ENCODE measurements around the gene SERINC2. TPM values are rescaled to one million over a fixed set of nuclear protein-coding genes. Genes with fewer than 3 reads are reported as not detected.

SERINC2 gene
- total RNA-seq, 2 donors from 2014 or later: 0.19 to 0.56 TPM

DNA sequence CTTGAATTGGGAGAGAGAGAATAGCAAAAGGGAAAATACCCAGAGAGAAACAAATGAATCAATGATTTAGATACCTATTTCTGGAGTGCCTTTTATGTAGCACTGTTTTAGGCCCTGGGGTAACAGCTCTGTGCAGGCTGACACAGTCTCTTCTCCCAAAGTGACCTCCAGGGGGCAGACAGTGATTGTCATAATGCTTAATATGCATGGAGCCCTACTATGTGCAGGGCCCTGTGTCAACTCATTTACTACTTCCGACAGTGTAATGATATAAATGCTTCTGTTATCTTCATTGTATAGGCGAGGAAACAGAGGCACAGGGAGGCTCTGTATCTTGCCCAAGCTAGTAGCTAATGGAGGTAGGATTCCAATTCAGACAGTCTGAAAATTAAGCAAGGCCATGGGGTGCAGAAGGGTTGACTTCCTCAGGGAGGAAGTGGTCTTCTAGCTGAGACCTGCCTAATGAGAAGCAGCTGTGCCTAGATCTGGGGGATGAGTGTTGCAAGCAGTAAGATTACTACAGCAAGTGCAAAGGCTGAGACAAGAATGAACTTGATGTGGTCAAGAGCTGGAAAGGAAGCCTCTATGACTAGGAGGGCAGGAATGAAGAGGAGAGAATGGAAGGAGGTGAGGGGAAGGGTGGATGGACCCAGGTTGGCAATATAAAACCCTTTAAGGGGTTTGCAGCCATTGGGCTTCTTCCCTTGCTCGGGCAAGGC lies 16.2 kb upstream of the SERINC2 start:
- H3K36me3 Mint-ChIP-seq: no peaks in the 10 kb centered on the region
- H3K4me3 Mint-ChIP-seq: no peak overlapping the region
- no peaks in the 10 kb centered on the region for H3K9me3 Mint-ChIP-seq
- H3K4me1 Mint-ChIP-seq (ENCODE audit: low read depth in 2 of 2): peaks cover 13 to 26% of the 10 kb centered on the region in 2 donors
- H3K27me3 Mint-ChIP-seq: no peaks in the 10 kb centered on the region
- DNase-seq (ENCODE audit: low spot score) (no peak), ATAC-seq (peak; percentile 13 to 36)
- H3K27ac Mint-ChIP-seq: no peak overlapping the region

DNA sequence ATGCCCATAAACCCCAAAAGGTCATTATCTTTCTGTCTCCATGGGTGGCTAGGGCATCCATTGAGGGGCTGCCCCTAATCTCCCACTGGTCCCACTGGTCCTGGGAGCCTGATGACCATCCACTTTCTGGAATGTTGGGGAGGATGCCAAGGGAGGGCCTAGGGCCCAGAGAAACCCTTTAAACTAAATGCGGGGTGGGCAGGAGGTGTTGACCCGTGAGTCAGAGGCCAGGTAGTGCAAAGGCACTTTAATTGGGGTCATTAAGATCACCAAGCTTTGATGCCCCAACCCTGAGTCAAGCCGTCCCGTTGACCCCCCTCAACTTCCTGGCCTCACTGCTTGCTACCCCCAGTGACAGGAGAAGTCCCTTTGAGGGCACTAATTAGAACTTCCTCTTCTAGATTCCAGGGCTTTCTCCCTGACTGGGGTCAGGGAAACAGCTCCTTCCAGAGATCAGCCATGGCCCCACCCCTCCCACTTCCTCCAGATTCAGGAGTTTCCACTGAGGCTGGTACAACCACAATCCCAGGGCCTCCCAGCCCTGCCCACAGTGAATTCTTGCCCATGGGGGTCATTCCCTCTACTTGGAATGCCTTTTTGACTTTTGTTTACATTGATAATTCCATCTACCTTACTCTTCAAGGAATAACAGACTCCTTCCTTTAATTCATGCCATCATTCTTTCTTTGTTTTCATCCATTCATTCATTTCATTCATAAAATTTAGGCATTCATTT lies 15.5 kb upstream of the SERINC2 start:
- Mint-ChIP-seq H3K4me1 (ENCODE audit: low read depth in 2 of 2) (peaks cover 13 to 26% of the 10 kb centered on the region in 2 donors), H3K4me3 (no peak overlapping the region), H3K27ac (peak overlapping the region in 1 of 2 donors; percentile 2), H3K36me3 (no peaks in the 10 kb centered on the region), H3K9me3 (no peaks in the 10 kb centered on the region), H3K27me3 (no peaks in the 10 kb centered on the region)
- ATAC-seq (no peak), DNase-seq (ENCODE audit: low spot score) (no peak)

DNA sequence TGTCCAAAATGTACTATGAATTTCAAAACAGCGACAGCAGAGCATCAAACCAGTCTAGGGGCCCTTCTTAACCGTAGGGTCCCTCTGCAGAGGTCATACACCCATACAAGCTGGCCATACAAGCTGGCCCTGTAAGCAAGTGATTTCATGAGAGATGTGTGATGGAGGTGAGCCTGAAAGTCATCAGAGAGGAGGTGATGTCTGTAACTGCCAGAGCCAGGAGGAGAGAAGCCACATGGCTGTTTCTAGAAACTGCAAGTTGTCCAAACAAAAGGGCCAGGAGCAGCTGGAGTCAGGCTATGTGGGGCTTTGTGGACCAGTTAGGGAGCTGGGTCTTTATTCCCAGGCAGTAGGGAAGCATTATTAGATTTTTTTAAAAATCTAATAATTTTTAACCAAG lies 14.8 kb upstream of the SERINC2 start:
- DNase-seq (ENCODE audit: low spot score) (no peak), ATAC-seq (no peak)
- Mint-ChIP-seq H3K4me1 (ENCODE audit: low read depth in 2 of 2) (peaks cover 13 to 26% of the 10 kb centered on the region in 2 donors), H3K36me3 (no peaks in the 10 kb centered on the region), H3K27ac (peak overlapping the region in 1 of 2 donors; percentile 2), H3K9me3 (no peaks in the 10 kb centered on the region), H3K27me3 (no peaks in the 10 kb centered on the region), H3K4me3 (no peak overlapping the region)

DNA sequence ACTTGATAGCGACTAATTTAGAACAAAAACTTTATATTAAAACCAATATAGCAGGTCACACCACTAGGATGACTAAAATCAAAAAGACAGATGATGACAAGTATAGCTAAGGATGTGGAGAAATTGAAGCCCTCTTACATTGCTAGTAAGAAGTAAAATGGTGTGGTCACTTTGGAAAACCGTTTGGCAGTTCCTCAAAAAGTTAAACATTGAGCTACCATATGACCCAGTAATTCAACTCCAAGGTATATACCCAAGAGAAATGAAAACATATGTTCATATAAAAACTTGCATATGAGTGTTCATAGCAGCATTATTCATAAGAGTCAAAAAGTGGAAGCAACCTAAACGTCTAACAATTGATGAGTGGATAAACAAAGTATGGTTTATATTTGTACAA lies 13.0 kb upstream of the SERINC2 start:
- H3K4me1 Mint-ChIP-seq (ENCODE audit: low read depth in 2 of 2): peaks cover 13 to 18% of the 10 kb centered on the region in 2 donors
- H3K27me3 Mint-ChIP-seq: peaks cover 0 to 3% of the 10 kb centered on the region in 2 donors
- no peak for DNase-seq (ENCODE audit: low spot score)
- H3K27ac Mint-ChIP-seq: no peak overlapping the region
- peak overlapping the region; percentile 6 for H3K4me3 Mint-ChIP-seq
- ATAC-seq: peak in 1 of 2 donors; percentile 37
- H3K9me3 Mint-ChIP-seq: no peaks in the 10 kb centered on the region
- no peaks in the 10 kb centered on the region for H3K36me3 Mint-ChIP-seq

DNA sequence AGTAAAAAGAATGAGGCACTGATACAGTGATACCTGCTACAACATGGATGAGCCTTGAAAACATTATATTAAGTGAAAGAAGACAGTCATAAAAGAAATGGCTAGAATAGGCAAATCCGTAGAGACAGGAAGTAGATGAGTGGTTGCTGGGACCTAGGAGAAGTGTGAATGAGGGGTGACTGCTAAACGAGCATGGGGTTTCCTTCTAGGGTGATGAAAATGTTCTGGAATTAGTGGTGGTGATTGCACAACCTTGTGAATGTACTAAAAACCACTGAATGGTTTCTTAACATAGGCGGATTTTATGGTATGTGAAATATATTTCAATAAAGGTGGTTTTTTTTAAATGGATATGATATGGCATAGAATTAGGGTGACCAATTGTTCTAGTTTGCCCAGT lies 12.6 kb upstream of the SERINC2 start:
- Mint-ChIP-seq H3K36me3 (no peaks in the 10 kb centered on the region), H3K27ac (no peak overlapping the region), H3K4me1 (ENCODE audit: low read depth in 2 of 2) (peaks cover 13 to 16% of the 10 kb centered on the region in 2 donors), H3K27me3 (peaks cover 0 to 3% of the 10 kb centered on the region in 2 donors), H3K9me3 (no peaks in the 10 kb centered on the region), H3K4me3 (peak overlapping the region; percentile 6)
- DNase-seq (ENCODE audit: low spot score): no peak
- ATAC-seq: peak; percentile 72 to 83

DNA sequence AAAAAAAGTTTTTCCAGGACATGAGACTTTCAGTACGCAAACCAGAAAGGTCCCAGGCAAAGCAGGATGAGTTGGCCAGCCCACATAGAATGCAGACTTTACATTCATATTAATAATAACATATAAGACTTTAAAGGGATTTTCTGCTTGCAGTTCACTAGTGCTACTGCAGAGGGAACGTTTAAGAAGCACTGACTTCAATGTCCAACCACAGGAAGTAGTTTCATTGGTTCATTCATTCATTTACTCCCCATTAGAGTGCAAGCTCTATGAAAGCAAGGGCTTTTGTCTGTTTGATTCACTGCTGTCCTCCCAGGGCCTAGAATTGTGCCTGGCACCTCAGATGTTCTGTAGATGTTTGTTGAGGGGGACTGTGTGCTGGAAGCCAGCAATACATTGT lies 11.8 kb upstream of the SERINC2 start:
- no peak for ATAC-seq
- no peaks in the 10 kb centered on the region for H3K9me3 Mint-ChIP-seq

DNA sequence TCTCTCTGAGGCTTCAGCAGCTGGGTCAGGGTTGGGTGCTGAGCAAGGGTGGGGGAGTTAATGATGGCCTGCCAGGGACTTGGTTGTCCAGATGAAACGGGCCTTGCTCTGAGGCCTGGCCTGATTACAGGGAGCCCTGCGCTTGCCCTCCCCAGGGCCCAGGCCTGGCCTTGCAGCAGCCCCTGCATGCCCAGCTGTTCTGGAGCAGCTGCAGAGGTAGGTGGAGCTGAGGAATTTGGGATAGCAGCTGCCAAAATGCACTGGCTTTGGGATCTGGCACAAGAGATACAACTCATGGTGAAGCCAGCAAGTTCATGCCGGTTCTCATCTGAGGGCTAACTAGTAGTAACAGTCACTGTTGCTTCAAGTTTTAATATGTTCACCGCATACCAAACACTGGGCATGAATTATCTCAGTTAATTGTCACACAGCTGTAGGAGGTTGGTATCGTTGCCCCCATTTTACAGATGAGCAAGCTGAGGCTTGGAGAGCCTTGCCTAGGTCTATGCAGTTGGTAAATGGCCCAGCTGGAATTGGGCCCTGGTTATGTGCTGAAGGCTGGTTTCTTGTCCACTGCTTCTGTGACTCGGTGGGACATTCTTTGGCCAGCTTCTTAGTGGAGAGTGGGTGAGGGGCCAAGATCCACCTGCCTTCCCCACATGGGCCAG lies 7.3 kb upstream of the SERINC2 start:
- H3K27me3 Mint-ChIP-seq: peaks cover 19 to 24% of the 10 kb centered on the region in 2 donors
- no peaks in the 10 kb centered on the region for H3K4me1 Mint-ChIP-seq (ENCODE audit: low read depth in 2 of 2)
- H3K9me3 Mint-ChIP-seq: no peaks in the 10 kb centered on the region
- H3K36me3 Mint-ChIP-seq: no peaks in the 10 kb centered on the region
- no peak for ATAC-seq
- DNase-seq (ENCODE audit: low spot score): no peak
- H3K4me3 Mint-ChIP-seq: no peak overlapping the region
- no peak overlapping the region for H3K27ac Mint-ChIP-seq

More for the DNA sequence above, 11.8 kb upstream of the SERINC2 start:
- H3K4me1 Mint-ChIP-seq (ENCODE audit: low read depth in 2 of 2): peaks cover 13 to 16% of the 10 kb centered on the region in 2 donors
- H3K36me3 Mint-ChIP-seq: no peaks in the 10 kb centered on the region
- H3K4me3 Mint-ChIP-seq: no peak overlapping the region
- H3K27me3 Mint-ChIP-seq: peaks cover 0 to 3% of the 10 kb centered on the region in 2 donors
- H3K27ac Mint-ChIP-seq: no peak overlapping the region
- no peak for DNase-seq (ENCODE audit: low spot score)

DNA sequence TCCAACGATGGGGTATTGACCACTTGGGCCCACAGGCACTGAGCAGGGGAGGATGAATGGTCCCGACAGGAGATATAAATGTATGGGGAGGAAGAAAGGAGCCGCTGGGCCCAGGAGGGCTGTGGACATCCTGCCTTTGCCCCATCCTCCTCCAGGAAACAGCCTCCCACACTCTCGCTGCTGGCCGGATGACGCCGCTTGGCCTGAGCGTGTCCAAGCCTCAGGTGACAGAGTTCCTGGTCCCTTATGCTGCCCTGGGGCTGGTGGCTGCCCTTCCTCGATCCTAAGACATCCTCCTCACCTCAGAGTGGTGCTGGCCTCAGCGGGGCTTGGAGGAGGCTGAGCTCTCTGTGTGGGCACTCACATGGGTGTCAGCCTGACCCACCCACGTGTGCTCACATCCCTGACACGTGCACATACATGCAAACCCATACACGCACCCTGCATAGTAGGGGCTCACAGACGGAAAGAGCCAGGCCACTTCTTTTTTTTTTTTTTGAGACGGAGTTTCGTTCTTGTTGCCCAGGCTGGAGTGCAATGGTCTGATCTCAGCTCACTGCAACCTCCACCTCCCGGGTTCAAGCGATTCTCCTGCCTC lies 5.9 kb upstream of the SERINC2 start:
- no peak for DNase-seq (ENCODE audit: low spot score)

DNA sequence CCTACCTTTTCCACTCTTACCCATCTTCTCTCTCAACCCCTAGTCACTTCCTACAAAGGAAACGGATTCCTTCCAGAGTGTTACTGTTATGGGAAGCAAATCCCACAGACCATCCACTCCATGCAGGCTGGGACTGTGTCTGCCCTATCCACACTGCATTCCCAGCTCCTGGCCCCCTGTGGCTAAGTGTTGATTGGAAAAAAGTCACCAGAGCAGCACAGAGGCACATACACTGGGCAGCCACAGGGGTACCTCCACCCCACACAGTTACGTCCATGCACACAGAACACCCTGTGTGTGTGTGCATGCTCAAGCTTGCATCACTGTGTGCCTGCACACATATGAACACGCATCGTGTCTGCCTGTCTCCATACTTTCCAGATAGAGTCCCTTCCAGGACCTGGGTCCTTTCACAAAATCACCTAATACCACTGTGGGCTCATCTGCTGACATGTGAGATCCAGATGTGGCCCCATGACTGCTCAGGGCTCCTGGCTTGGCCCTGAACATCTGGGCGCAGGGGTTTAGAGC lies 4.2 kb upstream of the SERINC2 start:
- no peak overlapping the region for H3K4me3 Mint-ChIP-seq
- no peak for ATAC-seq
- no peaks in the 10 kb centered on the region for H3K9me3 Mint-ChIP-seq
- peaks cover 5 to 7% of the 10 kb centered on the region in 2 donors for H3K4me1 Mint-ChIP-seq (ENCODE audit: low read depth in 2 of 2)
- H3K36me3 Mint-ChIP-seq: peaks cover 5% of the 10 kb centered on the region
- no peak overlapping the region for H3K27ac Mint-ChIP-seq
- H3K27me3 Mint-ChIP-seq: peaks cover 40 to 44% of the 10 kb centered on the region in 2 donors
- DNase-seq (ENCODE audit: low spot score): no peak

More for the DNA sequence above, 5.9 kb upstream of the SERINC2 start:
- H3K36me3 Mint-ChIP-seq: no peaks in the 10 kb centered on the region
- no peak overlapping the region for H3K4me3 Mint-ChIP-seq
- peaks cover 34 to 35% of the 10 kb centered on the region in 2 donors for H3K27me3 Mint-ChIP-seq
- peaks cover 0 to under 1% of the 10 kb centered on the region in 2 donors for H3K4me1 Mint-ChIP-seq (ENCODE audit: low read depth in 2 of 2)
- no peak overlapping the region for H3K27ac Mint-ChIP-seq
- no peaks in the 10 kb centered on the region for H3K9me3 Mint-ChIP-seq
- ATAC-seq: no peak

DNA sequence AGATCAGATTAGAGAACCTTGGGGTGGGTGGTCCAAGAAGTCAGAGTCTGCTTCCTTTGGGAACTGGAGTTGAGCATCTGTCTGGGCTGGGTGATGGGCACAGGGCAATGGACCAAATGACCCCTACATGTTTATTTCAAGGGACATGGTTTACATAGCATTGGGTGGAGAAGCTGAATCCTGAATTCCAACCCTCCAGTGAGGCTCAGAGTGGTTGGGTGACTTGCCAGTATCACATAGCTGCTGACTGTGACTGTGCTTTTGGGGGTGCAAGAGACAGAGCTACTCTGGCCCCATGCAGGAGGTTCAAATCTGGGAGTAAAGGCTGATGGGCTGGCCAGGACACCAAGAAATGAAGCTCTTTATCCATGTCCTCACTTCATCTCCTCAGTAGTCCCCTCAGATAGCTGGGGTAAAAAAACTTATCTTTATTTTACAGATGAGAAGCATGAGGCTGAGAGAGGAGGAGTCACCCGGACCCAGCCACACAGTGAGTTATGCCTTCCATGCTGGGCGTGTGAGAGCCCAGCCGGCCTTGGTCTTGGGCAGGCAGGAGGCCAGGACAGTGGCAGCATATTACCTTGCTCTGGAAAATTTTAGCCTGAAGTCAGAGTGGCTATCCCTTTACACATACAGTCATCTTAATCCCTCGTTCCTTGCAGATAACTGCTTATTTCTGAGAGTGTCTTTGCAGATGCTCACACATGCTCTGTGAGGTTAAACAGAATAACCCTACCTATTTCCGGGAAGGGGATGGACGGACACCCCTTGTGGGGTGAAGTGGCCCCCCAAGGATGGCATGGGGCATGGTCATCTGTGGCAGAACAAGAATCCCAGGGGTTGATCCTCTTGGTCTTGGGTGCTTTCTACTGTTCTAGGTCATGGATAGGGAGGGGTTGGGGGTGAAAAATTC lies 2.8 kb upstream of the SERINC2 start:
- ATAC-seq (no peak), DNase-seq (ENCODE audit: low spot score) (no peak)
- Mint-ChIP-seq H3K27ac (no peak overlapping the region), H3K36me3 (peaks cover 6% of the 10 kb centered on the region), H3K4me1 (ENCODE audit: low read depth in 2 of 2) (peaks cover 6 to 8% of the 10 kb centered on the region in 2 donors), H3K9me3 (no peaks in the 10 kb centered on the region), H3K27me3 (peaks cover 45 to 53% of the 10 kb centered on the region in 2 donors), H3K4me3 (no peak overlapping the region)

DNA sequence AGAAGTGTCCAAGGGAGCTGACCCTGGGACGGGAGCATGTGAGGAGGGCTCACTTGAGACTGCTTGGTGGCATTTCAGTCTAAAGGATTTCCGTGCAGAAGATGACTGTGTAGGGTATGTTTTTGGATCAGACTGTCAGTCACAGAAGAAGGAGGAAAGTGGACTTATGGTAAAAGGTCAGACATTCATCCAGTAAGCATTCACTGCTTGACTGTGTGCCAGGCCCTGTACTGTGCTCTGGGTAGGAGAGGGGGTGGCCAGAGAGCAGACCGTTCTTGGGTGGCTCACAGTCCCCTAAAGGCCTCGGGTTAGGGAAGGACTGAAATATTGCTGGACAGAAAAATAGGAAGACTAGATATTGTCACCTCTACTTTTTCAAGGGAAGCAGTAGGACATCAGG lies 2.1 kb upstream of the SERINC2 start:
- peaks cover 6% of the 10 kb centered on the region for H3K36me3 Mint-ChIP-seq
- H3K27me3 Mint-ChIP-seq: peaks cover 52 to 53% of the 10 kb centered on the region in 2 donors

DNA sequence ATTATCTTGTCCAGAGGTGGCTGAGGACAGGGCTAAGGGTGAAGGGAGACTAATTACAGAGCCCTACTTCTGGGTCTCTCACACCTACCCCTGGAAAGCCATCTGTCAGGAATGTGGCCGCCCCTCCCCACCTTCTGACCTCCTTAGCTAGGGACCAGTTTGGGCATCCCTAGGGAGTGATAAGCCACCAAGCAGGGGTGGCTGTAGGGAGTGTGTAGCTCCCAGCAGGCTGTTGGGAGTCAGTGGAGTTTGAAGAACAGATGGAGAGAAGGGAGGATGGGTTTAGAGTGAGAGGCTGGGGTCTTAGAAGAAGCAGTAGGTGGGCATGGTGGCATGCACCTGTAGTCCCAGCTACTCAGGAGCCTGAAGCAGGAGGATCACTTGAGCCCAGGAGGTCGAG lies 808 bp upstream of the SERINC2 start:
- Mint-ChIP-seq H3K4me1 (ENCODE audit: low read depth in 2 of 2) (peaks cover 6 to 8% of the 10 kb centered on the region in 2 donors), H3K27ac (no peak overlapping the region), H3K27me3 (peaks cover 56 to 59% of the 10 kb centered on the region in 2 donors), H3K4me3 (peak overlapping the region; percentile 79), H3K36me3 (peaks cover 6% of the 10 kb centered on the region), H3K9me3 (no peaks in the 10 kb centered on the region)
- ATAC-seq (no peak), DNase-seq (ENCODE audit: low spot score) (no peak)

More for the DNA sequence above, 2.1 kb upstream of the SERINC2 start:
- no peak for DNase-seq (ENCODE audit: low spot score)
- Mint-ChIP-seq H3K4me1 (ENCODE audit: low read depth in 2 of 2) (peaks cover 6 to 8% of the 10 kb centered on the region in 2 donors), H3K27ac (no peak overlapping the region), H3K4me3 (no peak overlapping the region), H3K9me3 (no peaks in the 10 kb centered on the region)
- no peak for ATAC-seq

Data from natural killer cell treated with Interleukin-12 subunit alpha and Interleukin-12 subunit beta and Interleukin-15 and Interleukin-18, amount 100 ng/mL, for 72 hours (primary cell).